Measurements from ENCODE around the gene CHST8. TPM values are rescaled to one million over a fixed set of nuclear protein-coding genes. Genes with fewer than 3 reads are reported as not detected.

The CHST8 gene
- total RNA-seq, 4 donors from 2014 or later, result 0.66 TPM; not detected in 3

GRCh38 chr19:33806434-33806881 lies 184.7 kb downstream of the CHST8 start:
- Histone ChIP-seq H3K4me1 (peaks cover 21 to 57% (median 48%) of the 10 kb centered on the region in 4 donors), H3K27ac (replicated peaks in 1 of 4) (no peak overlapping the region), H3K4me3 (no peak overlapping the region), H3K9me3 (no peaks in the 10 kb centered on the region), H3K36me3 (peaks cover 8 to 95% (median 71%) of the 10 kb centered on the region in 4 donors), H3K27me3 (no peaks in the 10 kb centered on the region)
- no peak for DNase-seq (ENCODE audit: extremely low spot score)
- TF ChIP-seq EP300 (IDR thresholded peaks at IDR 0.05) (no peak), POLR2AphosphoS5 (IDR thresholded peaks at IDR 0.05) (no peak), POLR2A (IDR thresholded peaks at IDR 0.05; ENCODE audit: low read depth) (no peak), CTCF (IDR thresholded peaks at IDR 0.05) (no peak)
- intact Hi-C loops (cut with DNase I), result no loop called here
- 83% methylated on average over 5 of the region's 8 CpGs for WGBS

GRCh38 chr19:33808399-33808798 lies 186.6 kb downstream of the CHST8 start:
- Histone ChIP-seq H3K36me3 (peaks cover 26 to 97% (median 72%) of the 10 kb centered on the region in 4 donors), H3K27me3 (no peaks in the 10 kb centered on the region), H3K9me3 (no peaks in the 10 kb centered on the region), H3K27ac (replicated peaks in 1 of 4) (no peak overlapping the region), H3K4me1 (peaks cover 21 to 39% (median 31%) of the 10 kb centered on the region in 4 donors), H3K4me3 (no peak overlapping the region)
- 75% methylated on average over 1 of the region's 1 CpG for WGBS
- intact Hi-C loops (cut with DNase I), result no loop called here
- TF ChIP-seq CTCF (IDR thresholded peaks at IDR 0.05) (no peak), EP300 (IDR thresholded peaks at IDR 0.05) (no peak)
- DNase-seq (ENCODE audit: extremely low spot score), result no peak

GRCh38 chr19:33809960-33810359 lies 188.2 kb downstream of the CHST8 start:
- 53% methylated on average over 2 of the region's 6 CpGs for WGBS
- intact Hi-C loops (cut with DNase I), result no loop called here

GRCh38 chr19:33810821-33811220 lies 189.1 kb downstream of the CHST8 start:
- intact Hi-C loops (cut with DNase I), result no loop called here
- 96% methylated on average over 10 of the region's 11 CpGs for WGBS
- Histone ChIP-seq H3K36me3 (peaks cover 27 to 85% (median 73%) of the 10 kb centered on the region in 4 donors), H3K4me1 (peaks cover 5 to 15% (median 8%) of the 10 kb centered on the region in 4 donors), H3K27me3 (no peaks in the 10 kb centered on the region), H3K4me3 (no peak overlapping the region), H3K27ac (replicated peaks in 1 of 4) (no peak overlapping the region), H3K9me3 (no peaks in the 10 kb centered on the region)
- TF ChIP-seq POLR2A (IDR thresholded peaks at IDR 0.05; ENCODE audit: low read depth) (no peak), CTCF (IDR thresholded peaks at IDR 0.05) (no peak), POLR2AphosphoS5 (IDR thresholded peaks at IDR 0.05) (no peak), EP300 (IDR thresholded peaks at IDR 0.05) (no peak)
- DNase-seq (ENCODE audit: extremely low spot score), result no peak

More at GRCh38 chr19:33809960-33810359, 188.2 kb downstream of the CHST8 start:
- Histone ChIP-seq H3K4me3 (no peak overlapping the region), H3K36me3 (peaks cover 27 to 93% (median 75%) of the 10 kb centered on the region in 4 donors), H3K27me3 (no peaks in the 10 kb centered on the region), H3K4me1 (peaks cover 8 to 23% (median 17%) of the 10 kb centered on the region in 4 donors), H3K9me3 (no peaks in the 10 kb centered on the region), H3K27ac (replicated peaks in 1 of 4) (no peak overlapping the region)
- TF ChIP-seq POLR2A (IDR thresholded peaks at IDR 0.05; ENCODE audit: low read depth) (no peak), POLR2AphosphoS5 (IDR thresholded peaks at IDR 0.05) (no peak), CTCF (IDR thresholded peaks at IDR 0.05) (no peak), EP300 (IDR thresholded peaks at IDR 0.05) (no peak)
- no peak for DNase-seq (ENCODE audit: extremely low spot score)

GRCh38 chr19:33811246-33811645 lies 189.5 kb downstream of the CHST8 start:
- no peak overlapping the region for H3K27ac ChIP-seq (replicated peaks in 1 of 4)
- no peak overlapping the region for H3K4me3 ChIP-seq
- H3K27me3 ChIP-seq, result no peaks in the 10 kb centered on the region
- no peak for DNase-seq (ENCODE audit: extremely low spot score)
- H3K4me1 ChIP-seq, result peaks cover 3 to 11% (median 5%) of the 10 kb centered on the region in 4 donors
- peaks cover 27 to 81% (median 73%) of the 10 kb centered on the region in 4 donors for H3K36me3 ChIP-seq
- intact Hi-C loops (cut with DNase I), result no loop called here
- TF ChIP-seq POLR2AphosphoS5 (IDR thresholded peaks at IDR 0.05) (no peak), POLR2A (IDR thresholded peaks at IDR 0.05; ENCODE audit: low read depth) (no peak), CTCF (IDR thresholded peaks at IDR 0.05) (no peak), EP300 (IDR thresholded peaks at IDR 0.05) (no peak)
- WGBS, result 95% methylated on average over 33 of the region's 41 CpGs
- H3K9me3 ChIP-seq, result no peaks in the 10 kb centered on the region
